ENCODE data around the gene CYB5R4. TPM values are rescaled to one million over a fixed set of nuclear protein-coding genes. Genes with fewer than 3 reads are reported as not detected.
"Not testable (repeated sequence)": the region's sequence is repeated elsewhere in the genome, so short reads cannot be mapped to it uniquely, and the experiment has no call there.

Gene CYB5R4
- total RNA-seq, 2 donors from 2014 or later = 13.7 to 18.9 TPM

GRCh38 chr6:83948851-83949250, 89.4 kb downstream of the CYB5R4 start:
- TF ChIP-seq CTCF (conservative IDR thresholded peaks at IDR 0.05) = no peak
- Mint-ChIP-seq H3K36me3 (ENCODE audit: low read depth) (peaks cover 11% of the 10 kb centered on the region), H3K27me3 (ENCODE audit: insufficient read depth) (no peaks in the 10 kb centered on the region), H3K9me3 (peaks cover 37% of the 10 kb centered on the region), H3K4me3 (no peak overlapping the region), H3K27ac (no peak overlapping the region), H3K4me1 (peaks cover 11% of the 10 kb centered on the region)
- WGBS, 2 experiments (ENCODE audit: insufficient coverage in 1 of 2, insufficient read length in 1 of 2) = 79 to 100% methylated on average over 1 to 2 of the region's 2 CpGs
- no peak overlapping the region for H3K9ac ChIP-seq (ENCODE audit: extremely low read depth, low read length, poor library complexity, severe bottlenecking)
- H3K9me3 ChIP-seq (ENCODE audit: control insufficient read depth, low read length) = peaks cover 7% of the 10 kb centered on the region
- no peak overlapping the region for H3K4me3 ChIP-seq (ENCODE audit: low read length)
- H3K4me1 ChIP-seq (ENCODE audit: control insufficient read depth, insufficient read depth, low read length) = no peaks in the 10 kb centered on the region
- H3K36me3 ChIP-seq (ENCODE audit: control insufficient read depth, insufficient read depth, low read length) = no peaks in the 10 kb centered on the region
- H3K27ac ChIP-seq (ENCODE audit: low read depth, low read length) = no peak overlapping the region
- no peaks in the 10 kb centered on the region for H3K27me3 ChIP-seq (ENCODE audit: control insufficient read depth, insufficient read depth, low read length, poor library complexity, severe bottlenecking)
- DNase-seq = no peak

GRCh38 chr6:83951423-83951822, 91.9 kb downstream of the CYB5R4 start:
- H3K36me3 Mint-ChIP-seq (ENCODE audit: low read depth) = peaks cover 20% of the 10 kb centered on the region
- H3K27ac Mint-ChIP-seq; DNase-seq; H3K4me1 ChIP-seq (ENCODE audit: control insufficient read depth, insufficient read depth, low read length); H3K36me3 ChIP-seq (ENCODE audit: control insufficient read depth, insufficient read depth, low read length); H3K9ac ChIP-seq (ENCODE audit: extremely low read depth, low read length, poor library complexity, severe bottlenecking); H3K27me3 Mint-ChIP-seq (ENCODE audit: insufficient read depth); H3K4me3 Mint-ChIP-seq; H3K4me3 ChIP-seq (ENCODE audit: low read length); H3K9me3 ChIP-seq (ENCODE audit: control insufficient read depth, low read length); H3K27me3 ChIP-seq (ENCODE audit: control insufficient read depth, insufficient read depth, low read length, poor library complexity, severe bottlenecking); H3K27ac ChIP-seq (ENCODE audit: low read depth, low read length): not testable (repeated sequence)
- H3K9me3 Mint-ChIP-seq = peaks cover 13% of the 10 kb centered on the region
- peaks cover 16% of the 10 kb centered on the region for H3K4me1 Mint-ChIP-seq
- 95% methylated on average over 2 of the region's 2 CpGs; no CpG with 5 or more reads in 1 of the 2 experiments for WGBS, 2 experiments (ENCODE audit: insufficient coverage in 1 of 2, insufficient read length in 1 of 2)

GRCh38 chr6:83952830-83953229, 93.3 kb downstream of the CYB5R4 start:
- H3K36me3 ChIP-seq (ENCODE audit: control insufficient read depth, insufficient read depth, low read length) = peaks cover 10% of the 10 kb centered on the region
- peaks cover 4% of the 10 kb centered on the region for H3K9me3 Mint-ChIP-seq
- H3K36me3 Mint-ChIP-seq (ENCODE audit: low read depth) = peaks cover 26% of the 10 kb centered on the region
- TF ChIP-seq CTCF (conservative IDR thresholded peaks at IDR 0.05) = no peak
- no peak overlapping the region for H3K4me3 Mint-ChIP-seq
- no peak overlapping the region for H3K27ac ChIP-seq (ENCODE audit: low read depth, low read length)
- no peak overlapping the region for H3K9ac ChIP-seq (ENCODE audit: extremely low read depth, low read length, poor library complexity, severe bottlenecking)
- no peaks in the 10 kb centered on the region for H3K27me3 ChIP-seq (ENCODE audit: control insufficient read depth, insufficient read depth, low read length, poor library complexity, severe bottlenecking)
- H3K27me3 Mint-ChIP-seq (ENCODE audit: insufficient read depth) = no peaks in the 10 kb centered on the region
- 58% methylated on average over 3 of the region's 3 CpGs; no CpG with 5 or more reads in 1 of the 2 experiments for WGBS, 2 experiments (ENCODE audit: insufficient coverage in 1 of 2, insufficient read length in 1 of 2)
- H3K9me3 ChIP-seq (ENCODE audit: control insufficient read depth, low read length) = no peaks in the 10 kb centered on the region
- H3K4me1 Mint-ChIP-seq = peaks cover 18% of the 10 kb centered on the region
- no peak overlapping the region for H3K4me3 ChIP-seq (ENCODE audit: low read length)
- no peak for DNase-seq
- no peaks in the 10 kb centered on the region for H3K4me1 ChIP-seq (ENCODE audit: control insufficient read depth, insufficient read depth, low read length)
- H3K27ac Mint-ChIP-seq = no peak overlapping the region

- 92% methylated on average over 1 of the region's 2 CpGs; no CpG with 5 or more reads in 1 of the 2 experiments for WGBS, 2 experiments (ENCODE audit: insufficient coverage in 1 of 2, insufficient read length in 1 of 2)
- peaks cover 29% of the 10 kb centered on the region for H3K36me3 Mint-ChIP-seq (ENCODE audit: low read depth)
Measured at GRCh38 chr6:83954371-83954770, 94.9 kb downstream of the CYB5R4 start.

More at GRCh38 chr6:83954371-83954770, 94.9 kb downstream of the CYB5R4 start:
- DNase-seq = no peak
- Histone ChIP-seq H3K4me3 (ENCODE audit: low read length) (no peak overlapping the region), H3K27me3 (ENCODE audit: control insufficient read depth, insufficient read depth, low read length, poor library complexity, severe bottlenecking) (no peaks in the 10 kb centered on the region), H3K4me1 (ENCODE audit: control insufficient read depth, insufficient read depth, low read length) (no peaks in the 10 kb centered on the region), H3K9ac (ENCODE audit: extremely low read depth, low read length, poor library complexity, severe bottlenecking) (no peak overlapping the region), H3K27ac (ENCODE audit: low read depth, low read length) (no peak overlapping the region), H3K9me3 (ENCODE audit: control insufficient read depth, low read length) (no peaks in the 10 kb centered on the region), H3K36me3 (ENCODE audit: control insufficient read depth, insufficient read depth, low read length) (peaks cover 16% of the 10 kb centered on the region)
- no peak for TF ChIP-seq CTCF (conservative IDR thresholded peaks at IDR 0.05)
- Mint-ChIP-seq H3K27me3 (ENCODE audit: insufficient read depth) (no peaks in the 10 kb centered on the region), H3K4me3 (no peak overlapping the region), H3K27ac (no peak overlapping the region), H3K9me3 (peaks cover 4% of the 10 kb centered on the region), H3K4me1 (peaks cover 18% of the 10 kb centered on the region)

Data from endodermal cell (in vitro differentiated cells).